Upper lobe of left lung (tissue), 4 donors: Measurements from ENCODE around the gene LEAP2.

Experiments
- EP300 ChIP-seq, 4 donors: sonication (generic); formaldehyde crosslinking; IDR thresholded peaks; one replicate each; pipeline ENCODE4 v1.5.1; 2017; ENCODE audit warnings: antibody characterized with exemption in 4 of 4, control low read depth in 2 of 4
- POLR2A ChIP-seq, 4 donors: fragments of 450-650 bp; IDR thresholded peaks; one replicate each; pipeline ENCODE4 v1.5.1; 2016 to 2017; ENCODE audit warnings: antibody characterized with exemption in 4 of 4, mild to moderate bottlenecking in 2 of 4
- TF ChIP-seq, protein P1 (sequence below), 6 experiments: fragments of 450-650 bp in 4 of 6; fragments of 200-600 bp in 2 of 6; sonication (generic) in 2 of 6; IDR thresholded peaks; one replicate each; pipeline ENCODE4 v1.5.1; 2016 to 2019; ENCODE audit warnings: antibody characterized with exemption in 6 of 6

DNA sequence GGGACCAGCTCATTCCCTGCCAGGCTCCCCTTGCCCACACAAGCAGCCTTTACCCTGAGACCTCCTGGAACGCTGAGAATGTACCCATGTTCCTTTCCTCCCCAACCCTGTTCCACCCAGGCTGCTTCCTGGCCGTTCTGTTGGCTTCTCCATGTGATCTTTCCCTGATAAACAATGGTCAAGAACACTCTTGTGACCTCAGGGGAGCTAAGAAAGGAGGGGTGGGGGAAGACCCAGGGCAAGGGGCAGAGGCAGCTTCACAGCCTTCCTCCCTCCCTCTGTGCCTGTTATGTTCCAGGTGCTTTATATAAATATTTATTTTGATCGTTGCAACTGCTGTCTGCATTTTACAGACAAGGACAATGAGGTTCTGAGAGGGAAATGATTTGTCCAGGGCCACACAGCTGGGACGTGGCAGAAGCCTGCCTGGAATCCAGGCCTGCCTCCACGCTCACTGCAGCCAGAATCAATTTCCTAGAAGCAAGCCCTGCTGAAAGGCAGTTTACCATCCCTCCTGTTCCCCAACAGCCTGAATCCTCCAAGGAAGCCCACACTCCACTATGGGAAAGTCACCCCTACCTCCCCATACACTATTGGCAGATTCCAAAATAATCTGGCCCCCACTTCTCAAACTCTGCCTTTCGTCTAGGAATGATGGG, 46.9 kb upstream of the LEAP2 start:
- TF ChIP-seq, protein P1, sequence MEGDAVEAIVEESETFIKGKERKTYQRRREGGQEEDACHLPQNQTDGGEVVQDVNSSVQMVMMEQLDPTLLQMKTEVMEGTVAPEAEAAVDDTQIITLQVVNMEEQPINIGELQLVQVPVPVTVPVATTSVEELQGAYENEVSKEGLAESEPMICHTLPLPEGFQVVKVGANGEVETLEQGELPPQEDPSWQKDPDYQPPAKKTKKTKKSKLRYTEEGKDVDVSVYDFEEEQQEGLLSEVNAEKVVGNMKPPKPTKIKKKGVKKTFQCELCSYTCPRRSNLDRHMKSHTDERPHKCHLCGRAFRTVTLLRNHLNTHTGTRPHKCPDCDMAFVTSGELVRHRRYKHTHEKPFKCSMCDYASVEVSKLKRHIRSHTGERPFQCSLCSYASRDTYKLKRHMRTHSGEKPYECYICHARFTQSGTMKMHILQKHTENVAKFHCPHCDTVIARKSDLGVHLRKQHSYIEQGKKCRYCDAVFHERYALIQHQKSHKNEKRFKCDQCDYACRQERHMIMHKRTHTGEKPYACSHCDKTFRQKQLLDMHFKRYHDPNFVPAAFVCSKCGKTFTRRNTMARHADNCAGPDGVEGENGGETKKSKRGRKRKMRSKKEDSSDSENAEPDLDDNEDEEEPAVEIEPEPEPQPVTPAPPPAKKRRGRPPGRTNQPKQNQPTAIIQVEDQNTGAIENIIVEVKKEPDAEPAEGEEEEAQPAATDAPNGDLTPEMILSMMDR (IDR thresholded peaks at IDR 0.05) = no peak
- no peak for TF ChIP-seq POLR2A (IDR thresholded peaks at IDR 0.05)
- peak in 1 of 4 donors; percentile 53 for TF ChIP-seq EP300 (IDR thresholded peaks at IDR 0.05)
